Neural cell (in vitro differentiated cells): ENCODE measurements around the gene DCUN1D3. TPM values are rescaled to one million over a fixed set of nuclear protein-coding genes. Genes with fewer than 3 reads are reported as not detected.

ENCODE experiments used
- H2AFZ ChIP-seq: fragments of 200-600, 300-800 bp; sonication (generic), shearing (Covaris generic); 2 replicates; pipeline ENCODE4 v1.6.0; 2014; ENCODE audit warnings: low read depth, mild to moderate bottlenecking, antibody characterized with exemption, low read length, moderate library complexity
- H3F3A ChIP-seq: fragments of 200-600 bp; shearing (Covaris generic); 2 replicates; pipeline ENCODE4 v1.6.1; 2016; ENCODE audit warnings: mild to moderate bottlenecking, moderate library complexity, mixed read lengths, antibody characterized with exemption, low read length; ENCODE audit not compliant: insufficient read depth, poor library complexity, severe bottlenecking
- H3K27ac ChIP-seq: fragments of 200-600, 300-800 bp; sonication (generic), shearing (Covaris generic); 2 replicates; pipeline ENCODE4 v1.5.1; 2014; ENCODE audit warnings: mild to moderate bottlenecking, low read length, moderate library complexity
- H3K27me3 ChIP-seq: fragments of 300-800, 200-600 bp; sonication (generic), shearing (Covaris generic); 2 replicates; pipeline ENCODE4 v1.6.0; 2014; ENCODE audit warnings: mild to moderate bottlenecking, low read depth, low read length, moderate library complexity; ENCODE audit not compliant: insufficient read depth
- H3K36me3 ChIP-seq: fragments of 300-800, 200-600 bp; sonication (generic), shearing (Covaris generic); 2 replicates; pipeline ENCODE4 v1.5.1; 2014; ENCODE audit warnings: mild to moderate bottlenecking, antibody characterized with exemption, low read length, moderate library complexity; ENCODE audit not compliant: insufficient read depth
- H3K4me2 ChIP-seq: fragments of 300-800, 200-600 bp; sonication (generic), shearing (Covaris generic); 2 replicates; pipeline ENCODE4 v1.6.0; 2014; ENCODE audit warnings: mild to moderate bottlenecking, low read length
- H3K4me3 ChIP-seq: fragments of 300-800, 200-600 bp; sonication (generic), shearing (Covaris generic); 2 replicates; pipeline ENCODE4 v1.5.1; 2014; ENCODE audit warnings: mild to moderate bottlenecking, low read length, moderate library complexity
- H3K79me2 ChIP-seq: fragments of 200-600 bp; shearing (Covaris generic); replicated peaks from 2 replicates; pipeline ENCODE4 v1.6.0; 2014; ENCODE audit warnings: mild to moderate bottlenecking, low read length, moderate library complexity; ENCODE audit not compliant: insufficient read depth
- H3K9ac ChIP-seq: fragments of 300-800, 200-600 bp; sonication (generic), shearing (Covaris generic); 2 replicates; pipeline ENCODE4 v1.6.1; 2016; ENCODE audit warnings: mild to moderate bottlenecking, low read length, mixed read lengths
- H3K9me2 ChIP-seq: fragments of 200-600 bp; shearing (Covaris generic); 2 replicates; pipeline ENCODE4 v1.6.1; 2016; ENCODE audit warnings: mild to moderate bottlenecking, low read length, mixed read lengths; ENCODE audit not compliant: insufficient read depth
- H3K9me3 ChIP-seq: fragments of 200-600, 300-800 bp; sonication (generic), shearing (Covaris generic); 2 replicates; pipeline ENCODE4 v1.6.1; 2016; ENCODE audit warnings: mild to moderate bottlenecking, mixed run types, low read length, moderate library complexity, mixed read lengths
- H4K20me1 ChIP-seq: fragments of 200-600 bp; shearing (Covaris generic); 2 replicates; pipeline ENCODE4 v1.6.1; 2016; ENCODE audit warnings: mild to moderate bottlenecking, mixed run types; ENCODE audit not compliant: insufficient read depth
- CTCF ChIP-seq: fragments of 450-650 bp; IDR thresholded peaks from 2 replicates; pipeline ENCODE4 v1.5.1; 2014; ENCODE audit warnings: antibody characterized with exemption, mild to moderate bottlenecking, moderate library complexity; ENCODE audit not compliant: poor library complexity, severe bottlenecking
- EP300 ChIP-seq: fragments of 450-650 bp; conservative IDR thresholded peaks from 2 replicates; pipeline ENCODE4 v1.6.1; 2014; ENCODE audit warnings: antibody characterized with exemption, mild to moderate bottlenecking, moderate library complexity; ENCODE audit not compliant: poor library complexity, severe bottlenecking
- EZH2 ChIP-seq: fragments of 200-600, 300-800 bp; shearing (Covaris generic), sonication (generic); IDR thresholded peaks from 2 replicates; pipeline ENCODE4 v1.6.1; 2014; ENCODE audit warnings: antibody characterized with exemption, low read length, borderline replicate concordance, mild to moderate bottlenecking; ENCODE audit not compliant: insufficient read depth, poor library complexity, severe bottlenecking
- MXI1 ChIP-seq: fragments of 450-650 bp; conservative IDR thresholded peaks from 2 replicates; pipeline ENCODE4 v1.6.1; 2014; ENCODE audit warnings: antibody characterized with exemption, mild to moderate bottlenecking; ENCODE audit not compliant: poor library complexity, severe bottlenecking
- POLR2AphosphoS5 ChIP-seq: IDR thresholded peaks from 2 replicates; pipeline ENCODE4 v1.6.1; 2012
- RAD21 ChIP-seq: fragments of 450-650 bp; conservative IDR thresholded peaks from 2 replicates; pipeline ENCODE4 v1.6.1; 2014; ENCODE audit warnings: antibody characterized with exemption, mild to moderate bottlenecking, moderate library complexity
- SMC3 ChIP-seq: fragments of 450-650 bp; conservative IDR thresholded peaks from 2 replicates; pipeline ENCODE4 v1.6.1; 2014; ENCODE audit warnings: antibody characterized with exemption, mild to moderate bottlenecking, moderate library complexity; ENCODE audit not compliant: poor library complexity
- TAF1 ChIP-seq: IDR thresholded peaks from 2 replicates; pipeline ENCODE4 v1.6.1; 2012; ENCODE audit warnings: low read depth
- polyA plus RNA-seq: library from polyadenylated mRNA; depleted of rRNA; stranded (reverse); fragments of >200 nt; gene quantifications from 2 replicates; pipeline ENCODE4 v1.2.3, GENCODE V29; 2014
- TF ChIP-seq, protein P1 (sequence below): IDR thresholded peaks from 2 replicates; pipeline ENCODE4 v1.6.1; 2012; ENCODE audit warnings: borderline replicate concordance

Gene DCUN1D3
- polyA plus RNA-seq, 1 donor from 2014 or later: 9.2 TPM

- no peaks in the 10 kb centered on the region for H3K9me2 ChIP-seq
- H2AFZ ChIP-seq: no peak overlapping the region
- H3K4me3 ChIP-seq: no peak overlapping the region
- H3K9me3 ChIP-seq: no peaks in the 10 kb centered on the region
- H3K27me3 ChIP-seq: no peaks in the 10 kb centered on the region
- no peaks in the 10 kb centered on the region for H3K79me2 ChIP-seq
- no peak overlapping the region for H3K4me2 ChIP-seq
- TF ChIP-seq MXI1 (no peak), SMC3 (no peak), RAD21 (no peak), TAF1 (no peak), EZH2 (no peak), EP300 (no peak), CTCF (no peak), POLR2AphosphoS5 (no peak)
- TF ChIP-seq, protein P1, sequence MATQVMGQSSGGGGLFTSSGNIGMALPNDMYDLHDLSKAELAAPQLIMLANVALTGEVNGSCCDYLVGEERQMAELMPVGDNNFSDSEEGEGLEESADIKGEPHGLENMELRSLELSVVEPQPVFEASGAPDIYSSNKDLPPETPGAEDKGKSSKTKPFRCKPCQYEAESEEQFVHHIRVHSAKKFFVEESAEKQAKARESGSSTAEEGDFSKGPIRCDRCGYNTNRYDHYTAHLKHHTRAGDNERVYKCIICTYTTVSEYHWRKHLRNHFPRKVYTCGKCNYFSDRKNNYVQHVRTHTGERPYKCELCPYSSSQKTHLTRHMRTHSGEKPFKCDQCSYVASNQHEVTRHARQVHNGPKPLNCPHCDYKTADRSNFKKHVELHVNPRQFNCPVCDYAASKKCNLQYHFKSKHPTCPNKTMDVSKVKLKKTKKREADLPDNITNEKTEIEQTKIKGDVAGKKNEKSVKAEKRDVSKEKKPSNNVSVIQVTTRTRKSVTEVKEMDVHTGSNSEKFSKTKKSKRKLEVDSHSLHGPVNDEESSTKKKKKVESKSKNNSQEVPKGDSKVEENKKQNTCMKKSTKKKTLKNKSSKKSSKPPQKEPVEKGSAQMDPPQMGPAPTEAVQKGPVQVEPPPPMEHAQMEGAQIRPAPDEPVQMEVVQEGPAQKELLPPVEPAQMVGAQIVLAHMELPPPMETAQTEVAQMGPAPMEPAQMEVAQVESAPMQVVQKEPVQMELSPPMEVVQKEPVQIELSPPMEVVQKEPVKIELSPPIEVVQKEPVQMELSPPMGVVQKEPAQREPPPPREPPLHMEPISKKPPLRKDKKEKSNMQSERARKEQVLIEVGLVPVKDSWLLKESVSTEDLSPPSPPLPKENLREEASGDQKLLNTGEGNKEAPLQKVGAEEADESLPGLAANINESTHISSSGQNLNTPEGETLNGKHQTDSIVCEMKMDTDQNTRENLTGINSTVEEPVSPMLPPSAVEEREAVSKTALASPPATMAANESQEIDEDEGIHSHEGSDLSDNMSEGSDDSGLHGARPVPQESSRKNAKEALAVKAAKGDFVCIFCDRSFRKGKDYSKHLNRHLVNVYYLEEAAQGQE: no peak
- H3K36me3 ChIP-seq: no peaks in the 10 kb centered on the region
- no peaks in the 10 kb centered on the region for H4K20me1 ChIP-seq
- H3K27ac ChIP-seq: no peak overlapping the region
- no peaks in the 10 kb centered on the region for H3F3A ChIP-seq
- no peak overlapping the region for H3K9ac ChIP-seq
Observed at GRCh38 chr16:20839504-20839903, 60.7 kb downstream of the DCUN1D3 start.

DNA sequence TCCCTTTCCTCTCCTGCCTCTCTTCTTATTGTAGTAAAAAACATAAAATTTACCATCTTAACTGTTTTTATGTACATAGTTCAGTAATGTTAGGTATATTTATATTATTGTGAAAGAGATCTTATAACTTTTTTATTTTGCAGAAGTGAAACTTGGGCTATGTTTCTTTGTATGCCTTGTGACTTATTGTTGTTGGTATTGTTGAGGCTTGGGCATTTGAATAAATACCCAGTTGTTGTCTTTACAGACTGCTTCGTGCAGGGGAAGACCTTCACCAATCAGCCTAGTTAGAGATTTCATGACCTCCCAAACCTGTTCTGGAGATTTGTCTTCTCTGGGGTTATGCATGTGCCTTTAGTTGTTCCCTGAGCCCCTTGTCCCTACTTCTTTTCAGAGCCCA is 61.9 kb downstream of the DCUN1D3 start:
- Histone ChIP-seq H3K27me3 (no peaks in the 10 kb centered on the region), H3K4me3 (no peak overlapping the region), H3F3A (no peaks in the 10 kb centered on the region), H3K36me3 (no peaks in the 10 kb centered on the region), H2AFZ (no peak overlapping the region), H3K9me2 (no peaks in the 10 kb centered on the region), H3K79me2 (no peaks in the 10 kb centered on the region), H3K4me2 (no peak overlapping the region), H3K9ac (no peak overlapping the region), H3K9me3 (no peaks in the 10 kb centered on the region), H3K27ac (no peak overlapping the region), H4K20me1 (no peaks in the 10 kb centered on the region)
- TF ChIP-seq TAF1: no peak
- no peak for TF ChIP-seq CTCF
- no peak for TF ChIP-seq EP300
- TF ChIP-seq POLR2AphosphoS5: no peak
- no peak for TF ChIP-seq MXI1
- TF ChIP-seq, protein P1: no peak
- no peak for TF ChIP-seq RAD21
- no peak for TF ChIP-seq EZH2
- TF ChIP-seq SMC3: no peak
